Ishikawa (cell line): ENCODE data around the gene PRR5.

Source experiments
- CEBPB ChIP-seq: IDR thresholded peaks from 2 replicates; pipeline ENCODE4 v1.6.1; 2012
- CREB1 ChIP-seq: IDR thresholded peaks from 2 replicates; pipeline ENCODE4 v1.6.1; 2012; ENCODE audit warnings: low read depth
- EGR1 ChIP-seq: IDR thresholded peaks from 2 replicates; pipeline ENCODE4 v1.6.1; 2012
- EP300 ChIP-seq: IDR thresholded peaks from 2 replicates; pipeline ENCODE4 v1.6.1; 2012; ENCODE audit warnings: borderline replicate concordance
- FOXM1 ChIP-seq: IDR thresholded peaks from 2 replicates; pipeline ENCODE4 v1.6.1; 2012; ENCODE audit warnings: low read depth, borderline replicate concordance
- MAX ChIP-seq: IDR thresholded peaks from 2 replicates; pipeline ENCODE4 v1.6.1; 2012
- NFIC ChIP-seq: IDR thresholded peaks from 2 replicates; pipeline ENCODE4 v1.6.1; 2012
- RAD21 ChIP-seq: IDR thresholded peaks from 2 replicates; pipeline ENCODE4 v1.6.1; 2012; ENCODE audit warnings: low read depth
- REST ChIP-seq: IDR thresholded peaks from 2 replicates; pipeline ENCODE4 v1.6.1; 2012; ENCODE audit warnings: low read depth, mild to moderate bottlenecking
- TAF1 ChIP-seq: IDR thresholded peaks from 2 replicates; pipeline ENCODE4 v1.6.1; 2012; ENCODE audit warnings: low read depth, mild to moderate bottlenecking
- TCF12 ChIP-seq: IDR thresholded peaks from 2 replicates; pipeline ENCODE4 v1.6.1; 2012; ENCODE audit warnings: low read depth
- TEAD4 ChIP-seq: IDR thresholded peaks from 2 replicates; pipeline ENCODE4 v1.6.1; 2012
- USF1 ChIP-seq: IDR thresholded peaks from 2 replicates; pipeline ENCODE4 v1.6.1; 2012
- YY1 ChIP-seq: IDR thresholded peaks from 2 replicates; pipeline ENCODE4 v1.6.1; 2012; ENCODE audit warnings: low read depth
- ZBTB7A ChIP-seq: IDR thresholded peaks from 2 replicates; pipeline ENCODE4 v1.6.1; 2012; ENCODE audit warnings: low read depth

PRR5 gene

GRCh38 chr22:44743247-44743646 lies 41.2 kb downstream of the PRR5 start:
- TF ChIP-seq MAX (no peak), EP300 (no peak), FOXM1 (no peak), USF1 (no peak), NFIC (no peak), TCF12 (no peak), EGR1 (no peak), TEAD4 (no peak), YY1 (no peak), CREB1 (no peak), TAF1 (no peak), CEBPB (no peak), REST (no peak), ZBTB7A (no peak), RAD21 (no peak)

- TF ChIP-seq USF1 (no peak), MAX (no peak), NFIC (no peak), TCF12 (no peak), CREB1 (no peak), TEAD4 (no peak), FOXM1 (no peak), TAF1 (no peak), REST (no peak), EGR1 (no peak), RAD21 (no peak), YY1 (no peak), CEBPB (no peak)
Measured at GRCh38 chr22:44743804-44744211, 41.8 kb downstream of the PRR5 start.

GRCh38 chr22:44745853-44746789 lies 44.1 kb downstream of the PRR5 start:
- TF ChIP-seq MAX (no peak), TAF1 (no peak), RAD21 (no peak), USF1 (no peak), EP300 (no peak), FOXM1 (no peak), CREB1 (no peak), REST (no peak), NFIC (no peak), TEAD4 (no peak), EGR1 (no peak), CEBPB (no peak)
